Caco-2 (cell line): ENCODE results near the gene GUCY2C. TPM values are rescaled to one million over a fixed set of nuclear protein-coding genes. Genes with fewer than 3 reads are reported as not detected.
A peak's percentile ranks its signal among the peaks of the same experiment; 100 is the strongest.

Source experiments
- BruUV-seq: library from RNA; stranded (reverse); fragments of 400-500 nt; replicated peaks from 2 replicates; lab custom pipeline; 2021; lab: Mats Ljungman, UMichigan
- CTCF ChIA-PET: fragments of 300-600 bp; sonication (Branson Sonifier 250); formaldehyde crosslinking; loops from one replicate; lab custom pipeline; 2022; ENCODE audit warnings: antibody characterized with exemption; lab: Charles Lee
- POLR2A ChIA-PET: fragments of 300-600 bp; sonication (Branson Sonifier 250); formaldehyde crosslinking; loops from one replicate; lab custom pipeline; 2022; ENCODE audit warnings: antibody characterized with exemption; lab: Charles Lee
- DNase-seq, 2 experiments: peaks; one replicate each; pipeline versions ENCODE4 v3.0.0 to v3.0.0-alpha.2; 2020 to 2022
- H3K27me3 ChIP-seq: replicated peaks from 2 replicates; pipeline ENCODE4 v1.6.0; 2011; ENCODE audit warnings: low read length; ENCODE audit not compliant: control insufficient read depth, insufficient read depth
- H3K36me3 ChIP-seq: 2 replicates; pipeline ENCODE4 v1.5.1; 2011; ENCODE audit warnings: low read length; ENCODE audit not compliant: control insufficient read depth, insufficient read depth
- H3K4me1 ChIP-seq: fragments of 250-450 bp; sonication (Bioruptor Pico); 2 replicates; pipeline ENCODE4 v1.5.1; 2020; ENCODE audit warnings: mild to moderate bottlenecking
- H3K4me3 ChIP-seq: 2 replicates; pipeline ENCODE4 v1.5.1; 2011; ENCODE audit warnings: low read depth, mild to moderate bottlenecking, control low read depth, low read length
- H3K9me3 ChIP-seq: fragments of 250-450 bp; sonication (Bioruptor Pico); 2 replicates; pipeline ENCODE4 v1.5.1; 2020; ENCODE audit warnings: mild to moderate bottlenecking, moderate library complexity
- H3K27ac Mint-ChIP-seq: one replicate; pipeline ENCODE4 v1.8.0; 2022; ENCODE audit warnings: mixed read lengths; ENCODE audit not compliant: unreplicated experiment
- H3K27me3 Mint-ChIP-seq: one replicate; pipeline ENCODE4 v1.8.0; 2022; ENCODE audit warnings: mixed read lengths; ENCODE audit not compliant: insufficient read depth, unreplicated experiment
- H3K36me3 Mint-ChIP-seq: one replicate; pipeline ENCODE4 v1.8.0; 2022; ENCODE audit warnings: mild to moderate bottlenecking, mixed read lengths; ENCODE audit not compliant: insufficient read depth, unreplicated experiment
- H3K4me1 Mint-ChIP-seq: one replicate; pipeline ENCODE4 v1.8.0; 2022; ENCODE audit warnings: low read depth, mixed read lengths; ENCODE audit not compliant: unreplicated experiment
- H3K4me3 Mint-ChIP-seq: one replicate; pipeline ENCODE4 v1.8.0; 2022; ENCODE audit warnings: mild to moderate bottlenecking, moderate library complexity, mixed read lengths; ENCODE audit not compliant: unreplicated experiment
- H3K9me3 Mint-ChIP-seq: one replicate; pipeline ENCODE4 v1.8.0; 2022; ENCODE audit warnings: mixed read lengths; ENCODE audit not compliant: unreplicated experiment
- intact Hi-C: fragments of 100-400 bp; cut with micrococcal nuclease; formaldehyde crosslinking; loops from one replicate; pipeline ENCODE4 v1.10.0; 2022; ENCODE audit not compliant: unreplicated experiment
- total RNA-seq: library from RNA; stranded (reverse); gene quantifications from 2 replicates; pipeline ENCODE4 v1.2.3, GENCODE V29; 2022
- TF ChIP-seq, protein P1 (sequence below), 2 experiments: fragments of 200-600 bp in 1 of 2; IDR thresholded peaks; 1 replicate in 1 of 2; 2 replicates in 1 of 2; pipeline versions ENCODE4 v1.5.1 to v1.8.0; 2011 to 2022; ENCODE audit warnings: antibody characterized with exemption in 1 of 2, control low read depth in 1 of 2, inconsistent platforms in 1 of 2, low read depth in 1 of 2, low read length in 1 of 2, mild to moderate bottlenecking in 1 of 2, moderate library complexity in 1 of 2; ENCODE audit not compliant: insufficient read depth in 1 of 2, severe bottlenecking in 1 of 2, unreplicated experiment in 1 of 2

The GUCY2C gene
- total RNA-seq, 1 experiment from 2014 or later, result 2.4 TPM

DNA sequence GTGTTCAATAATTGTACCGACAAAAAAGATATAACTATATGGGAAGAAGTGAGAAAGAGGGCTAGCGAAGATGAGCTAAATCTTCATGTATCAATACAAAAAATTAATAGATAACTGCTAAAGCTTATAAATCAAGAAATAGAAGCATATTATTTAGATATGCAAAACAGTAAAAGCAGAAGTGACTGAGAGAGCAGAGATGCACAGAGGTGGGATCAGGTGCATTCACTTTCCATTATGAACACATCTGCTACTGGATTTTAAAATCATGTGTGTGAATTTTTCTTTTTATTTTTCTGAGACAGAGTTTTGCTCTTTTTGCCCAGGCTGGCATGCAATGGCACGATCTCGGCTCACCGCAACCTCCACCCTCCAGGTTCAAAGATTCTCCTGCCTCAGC, 33.4 kb downstream of the GUCY2C start:
- Histone ChIP-seq H3K4me1 (no peaks in the 10 kb centered on the region), H3K27me3 (no peaks in the 10 kb centered on the region), H3K4me3 (no peak overlapping the region), H3K9me3 (no peaks in the 10 kb centered on the region), H3K36me3 (no peaks in the 10 kb centered on the region; the same call in 1 of the 2 replicates)
- H3K36me3 Mint-ChIP-seq, result no peaks in the 10 kb centered on the region
- no TSS peak for BruUV-seq
- no peak overlapping the region for H3K4me3 Mint-ChIP-seq
- no peaks in the 10 kb centered on the region for H3K27me3 Mint-ChIP-seq
- H3K9me3 Mint-ChIP-seq, result no peaks in the 10 kb centered on the region
- peaks cover 10% of the 10 kb centered on the region for H3K4me1 Mint-ChIP-seq
- no peak overlapping the region for H3K27ac Mint-ChIP-seq
- TF ChIP-seq, protein P1, sequence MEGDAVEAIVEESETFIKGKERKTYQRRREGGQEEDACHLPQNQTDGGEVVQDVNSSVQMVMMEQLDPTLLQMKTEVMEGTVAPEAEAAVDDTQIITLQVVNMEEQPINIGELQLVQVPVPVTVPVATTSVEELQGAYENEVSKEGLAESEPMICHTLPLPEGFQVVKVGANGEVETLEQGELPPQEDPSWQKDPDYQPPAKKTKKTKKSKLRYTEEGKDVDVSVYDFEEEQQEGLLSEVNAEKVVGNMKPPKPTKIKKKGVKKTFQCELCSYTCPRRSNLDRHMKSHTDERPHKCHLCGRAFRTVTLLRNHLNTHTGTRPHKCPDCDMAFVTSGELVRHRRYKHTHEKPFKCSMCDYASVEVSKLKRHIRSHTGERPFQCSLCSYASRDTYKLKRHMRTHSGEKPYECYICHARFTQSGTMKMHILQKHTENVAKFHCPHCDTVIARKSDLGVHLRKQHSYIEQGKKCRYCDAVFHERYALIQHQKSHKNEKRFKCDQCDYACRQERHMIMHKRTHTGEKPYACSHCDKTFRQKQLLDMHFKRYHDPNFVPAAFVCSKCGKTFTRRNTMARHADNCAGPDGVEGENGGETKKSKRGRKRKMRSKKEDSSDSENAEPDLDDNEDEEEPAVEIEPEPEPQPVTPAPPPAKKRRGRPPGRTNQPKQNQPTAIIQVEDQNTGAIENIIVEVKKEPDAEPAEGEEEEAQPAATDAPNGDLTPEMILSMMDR (IDR thresholded peaks at IDR 0.05; ENCODE audit: insufficient read depth in 1 of 2, low read depth in 1 of 2, low read length in 1 of 2, severe bottlenecking in 1 of 2, unreplicated experiment in 1 of 2), result no peak
- CTCF ChIA-PET, result no interaction called here
- no peak for DNase-seq
- intact Hi-C loops, result no loop called here
- POLR2A ChIA-PET, result no interaction called here

DNA sequence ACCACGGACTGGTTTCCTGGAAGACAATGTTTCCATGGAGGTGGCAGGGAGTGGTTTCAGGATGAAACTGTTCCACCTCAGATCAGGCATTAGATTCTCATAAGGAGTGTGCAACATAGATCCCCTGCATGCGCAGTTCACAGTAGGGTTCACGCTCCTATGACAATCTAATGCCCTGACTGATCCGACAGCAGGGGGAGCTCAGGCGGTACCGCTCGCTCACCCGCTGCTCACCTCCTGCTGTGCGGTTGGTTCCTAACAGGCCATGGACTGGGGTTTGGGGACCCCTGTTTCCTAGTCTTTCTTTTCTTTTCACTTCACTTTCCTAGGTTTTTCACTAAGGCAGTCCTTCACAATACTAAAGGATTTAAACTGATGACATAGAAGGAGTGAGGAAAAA, 39.6 kb downstream of the GUCY2C start:
- no peak overlapping the region for H3K27ac Mint-ChIP-seq
- H3K4me3 Mint-ChIP-seq, result no peak overlapping the region
- ChIA-PET CTCF (interaction anchor here (0.7 kb wide), 1 partner anchor 138 kb away, joined by 3 read pairs; no protein-coding TSS in a partner anchor), POLR2A (no interaction called here)
- DNase-seq, result peak in 1 of 2 experiments; percentile 24
- intact Hi-C loops, result no loop called here
- no TSS peak for BruUV-seq
- Histone ChIP-seq H3K9me3 (no peaks in the 10 kb centered on the region), H3K36me3 (no peaks in the 10 kb centered on the region; the same call in 1 of the 2 replicates), H3K4me1 (no peaks in the 10 kb centered on the region), H3K27me3 (no peaks in the 10 kb centered on the region), H3K4me3 (no peak overlapping the region)
- no peaks in the 10 kb centered on the region for H3K27me3 Mint-ChIP-seq
- TF ChIP-seq, protein P1 (IDR thresholded peaks at IDR 0.05; ENCODE audit: insufficient read depth in 1 of 2, low read depth in 1 of 2, low read length in 1 of 2, severe bottlenecking in 1 of 2, unreplicated experiment in 1 of 2), result peak; percentile 16 to 22
- no peaks in the 10 kb centered on the region for H3K36me3 Mint-ChIP-seq
- H3K4me1 Mint-ChIP-seq, result no peaks in the 10 kb centered on the region
- no peaks in the 10 kb centered on the region for H3K9me3 Mint-ChIP-seq

DNA sequence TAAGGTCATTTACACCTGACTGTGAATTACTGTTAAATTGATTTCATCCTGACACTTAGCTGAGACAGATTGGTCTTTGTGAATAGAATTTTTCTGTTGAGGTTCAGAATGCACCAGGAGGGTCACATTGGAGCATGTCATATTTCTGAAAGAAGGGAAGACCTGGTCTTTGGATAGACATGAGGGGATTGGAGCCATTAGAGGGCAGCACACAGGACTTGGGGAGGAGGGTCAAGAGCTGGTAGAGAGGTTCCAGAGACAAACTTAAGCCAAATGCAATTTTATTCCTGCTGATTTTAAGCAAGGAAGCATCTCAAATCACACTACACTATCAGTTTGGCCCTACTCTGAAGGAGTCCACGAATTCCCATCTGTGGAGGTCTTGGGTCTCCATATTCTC, 41.1 kb downstream of the GUCY2C start:
- Mint-ChIP-seq H3K36me3 (no peaks in the 10 kb centered on the region), H3K4me1 (no peaks in the 10 kb centered on the region), H3K9me3 (no peaks in the 10 kb centered on the region), H3K27me3 (no peaks in the 10 kb centered on the region), H3K4me3 (no peak overlapping the region), H3K27ac (no peak overlapping the region)
- Histone ChIP-seq H3K27me3 (no peaks in the 10 kb centered on the region), H3K36me3 (no peaks in the 10 kb centered on the region; the same call in 1 of the 2 replicates), H3K9me3 (no peaks in the 10 kb centered on the region), H3K4me3 (no peak overlapping the region), H3K4me1 (no peaks in the 10 kb centered on the region)
- POLR2A ChIA-PET, result no interaction called here
- no peak for DNase-seq
- intact Hi-C loops, result no loop called here
- TF ChIP-seq, protein P1 (IDR thresholded peaks at IDR 0.05; ENCODE audit: insufficient read depth in 1 of 2, low read depth in 1 of 2, low read length in 1 of 2, severe bottlenecking in 1 of 2, unreplicated experiment in 1 of 2), result no peak
- BruUV-seq, result no TSS peak
- CTCF ChIA-PET, result no interaction called here
